IPS-NIHi7 (cell line): ENCODE measurements around the gene DDB1.

Experiments used
- DNase-seq: peaks from one replicate; pipeline ENCODE4 v3.0.0; 2012; ENCODE audit warnings: mixed read lengths; ENCODE audit errors: extremely low spot score

The DDB1 gene

GRCh38 chr11:61297341-61297740 lies 35.6 kb downstream of the DDB1 start:
- DNase-seq, result no peak

GRCh38 chr11:61295596-61295926 lies 37.3 kb downstream of the DDB1 start:
- no peak for DNase-seq

GRCh38 chr11:61294717-61295595 lies 37.9 kb downstream of the DDB1 start, which contains the start of gene VWCE:
Gene VWCE, minus strand, starts transcription at chr11:61295316. Its CDS starts 279 bp downstream, at chr11:61295037.
- peak; percentile 87 for DNase-seq

- DNase-seq, result peak; percentile 46
Measured at GRCh38 chr11:61293867-61294716, 38.8 kb downstream of the DDB1 start.

- DNase-seq, result no peak
Measured at GRCh38 chr11:61292356-61292755, 40.5 kb downstream of the DDB1 start.

GRCh38 chr11:61290905-61291690 lies 41.8 kb downstream of the DDB1 start:
- peak; percentile 35 for DNase-seq

GRCh38 chr11:61287338-61287977 lies 45.4 kb downstream of the DDB1 start:
- DNase-seq, result no peak

- no peak for DNase-seq
Measured at GRCh38 chr11:61283613-61284012, 49.3 kb downstream of the DDB1 start.

GRCh38 chr11:61281581-61282250 lies 51.2 kb downstream of the DDB1 start:
- DNase-seq, result peak; percentile 97

- no peak for DNase-seq
Measured at GRCh38 chr11:61280883-61281580, 51.9 kb downstream of the DDB1 start.

- DNase-seq, result no peak
Measured at GRCh38 chr11:61279934-61280659, 52.8 kb downstream of the DDB1 start.

- no peak for DNase-seq
Measured at GRCh38 chr11:61278001-61278470, 54.9 kb downstream of the DDB1 start.

GRCh38 chr11:61277186-61278000 lies 55.5 kb downstream of the DDB1 start:
- no peak for DNase-seq

- no peak for DNase-seq
Measured at GRCh38 chr11:61275191-61275590, 57.7 kb downstream of the DDB1 start.

- DNase-seq, result no peak
Measured at GRCh38 chr11:61274084-61274483, 58.8 kb downstream of the DDB1 start.

- no peak for DNase-seq
Measured at GRCh38 chr11:61273178-61274078, 59.5 kb downstream of the DDB1 start.

- no peak for DNase-seq
Measured at GRCh38 chr11:61272731-61273130, 60.2 kb downstream of the DDB1 start.
